Endothelial cell of umbilical vein (primary cell): ENCODE results near the gene CADPS. TPM values are rescaled to one million over a fixed set of nuclear protein-coding genes. Genes with fewer than 3 reads are reported as not detected.

Experiments used
- BruUV-seq: library from RNA; stranded (reverse); fragments of 400-500 nt; replicated peaks from 2 replicates; lab custom pipeline; 2021; lab: Mats Ljungman, UMichigan
- CTCF ChIA-PET: fragments of 300-600, 350-600 bp; sonication (Branson Sonifier 250); formaldehyde crosslinking; loops from one replicate; lab custom pipeline; 2021; ENCODE audit warnings: antibody characterized with exemption, inconsistent platforms; lab: Charles Lee
- POLR2A ChIA-PET: fragments of 300-600, 350-600 bp; sonication (Branson Sonifier 250); formaldehyde crosslinking; loops from one replicate; lab custom pipeline; 2021; ENCODE audit warnings: antibody characterized with exemption, inconsistent platforms; lab: Charles Lee
- DNase-seq: peaks from one replicate; pipeline ENCODE4 v3.0.0-alpha.2; 2011; ENCODE audit warnings: low read depth, low spot score
- FAIRE-seq: peaks from 2 replicates; lab custom pipeline; 2011; peaks lifted over from hg19 to GRCh38; lab: Jason Lieb, UNC
- H2AFZ ChIP-seq: 2 replicates; pipeline ENCODE4 v1.6.0; 2012; ENCODE audit warnings: low read depth, low read length, control low read depth, inconsistent platforms
- H3K27ac ChIP-seq: 2 replicates; pipeline ENCODE4 v1.5.1; 2011; ENCODE audit warnings: low read depth, mild to moderate bottlenecking, control low read depth, low read length, moderate library complexity; ENCODE audit not compliant: insufficient read depth
- H3K27me3 ChIP-seq, 2 experiments: 2 replicates each; pipeline versions ENCODE4 v1.6.0 to v1.6.1; 2011; ENCODE audit warnings: low read length in 2 of 2, mixed read lengths in 1 of 2; ENCODE audit not compliant: control insufficient read depth in 2 of 2, insufficient read depth in 2 of 2
- H3K36me3 ChIP-seq, 2 experiments: 2 replicates in 1 of 2; 3 replicates in 1 of 2; pipeline ENCODE4 v1.5.1; 2011; ENCODE audit warnings: low read length in 2 of 2, mild to moderate bottlenecking in 1 of 2, moderate library complexity in 1 of 2; ENCODE audit not compliant: control insufficient read depth in 2 of 2, insufficient read depth in 2 of 2; ENCODE audit errors: extremely low read depth in 1 of 2
- H3K4me1 ChIP-seq: 3 replicates; pipeline ENCODE4 v1.5.1; 2011; ENCODE audit warnings: mild to moderate bottlenecking, low read length; ENCODE audit not compliant: control insufficient read depth, insufficient read depth; ENCODE audit errors: extremely low read depth
- H3K4me2 ChIP-seq: 2 replicates; pipeline ENCODE4 v1.6.1; 2011; ENCODE audit warnings: low read length, control low read depth, mixed read lengths; ENCODE audit not compliant: insufficient read depth
- H3K4me3 ChIP-seq, 3 experiments: fragments of 200-600 bp in 1 of 3; sonication (generic), shearing (Covaris generic) in 1 of 3; replicated peaks in 1 of 3; 2 replicates each; pipeline ENCODE4 v1.5.1; 2011 to 2016; ENCODE audit warnings: control low read depth in 3 of 3, low read length in 3 of 3, mild to moderate bottlenecking in 2 of 3, inconsistent platforms in 1 of 3, low read depth in 1 of 3, moderate library complexity in 1 of 3; ENCODE audit not compliant: insufficient read depth in 1 of 3
- H3K79me2 ChIP-seq: 2 replicates; pipeline ENCODE4 v1.6.0; 2012; ENCODE audit warnings: low read length, inconsistent platforms; ENCODE audit not compliant: control insufficient read depth, insufficient read depth
- H3K9ac ChIP-seq: replicated peaks from 2 replicates; pipeline ENCODE3; 2011; ENCODE audit warnings: low read length, control low read depth; ENCODE audit not compliant: insufficient read depth; ENCODE audit errors: extremely low read depth
- H3K9me1 ChIP-seq: replicated peaks from 3 replicates; pipeline ENCODE4 v1.6.0; 2011; ENCODE audit warnings: mild to moderate bottlenecking, low read length; ENCODE audit not compliant: control insufficient read depth, insufficient read depth; ENCODE audit errors: extremely low read depth
- H3K9me3 ChIP-seq: replicated peaks from 2 replicates; pipeline ENCODE4 v1.5.1; 2012; ENCODE audit warnings: low read length, inconsistent platforms; ENCODE audit not compliant: control insufficient read depth, insufficient read depth
- H4K20me1 ChIP-seq: replicated peaks from 2 replicates; pipeline ENCODE3; 2011; ENCODE audit warnings: mild to moderate bottlenecking, low read length; ENCODE audit not compliant: control insufficient read depth, insufficient read depth; ENCODE audit errors: extremely low read depth
- EZH2 ChIP-seq: IDR thresholded peaks from 2 replicates; pipeline ENCODE4 v1.6.1; 2012; ENCODE audit warnings: borderline replicate concordance, low read depth, mild to moderate bottlenecking, moderate library complexity, low read length, inconsistent platforms; ENCODE audit not compliant: severe bottlenecking
- FOS ChIP-seq: IDR thresholded peaks from 2 replicates; pipeline ENCODE4 v1.6.1; 2011; ENCODE audit warnings: mild to moderate bottlenecking, low read length, moderate library complexity, borderline replicate concordance; ENCODE audit not compliant: insufficient read depth
- GATA2 ChIP-seq: IDR thresholded peaks from 2 replicates; pipeline ENCODE4 v1.7.0; 2011; ENCODE audit warnings: low read depth, mild to moderate bottlenecking, moderate library complexity, mixed read lengths, low read length; ENCODE audit not compliant: insufficient read length, insufficient read depth
- JUN ChIP-seq: IDR thresholded peaks from 2 replicates; pipeline ENCODE4 v1.6.1; 2011; ENCODE audit warnings: borderline replicate concordance, low read depth; ENCODE audit not compliant: insufficient read length, insufficient read depth
- MYC ChIP-seq: IDR thresholded peaks from one replicate; pipeline ENCODE4 v1.6.1; 2011; ENCODE audit warnings: mild to moderate bottlenecking, low read depth, low read length
- POLR2A ChIP-seq: IDR thresholded peaks from 2 replicates; pipeline ENCODE4 v1.6.1; 2012; ENCODE audit warnings: low read depth, mild to moderate bottlenecking, control low read depth, low read length
- POLR2AphosphoS5 ChIP-seq: IDR thresholded peaks from 2 replicates; pipeline ENCODE4 v1.6.1; 2012; ENCODE audit warnings: low read depth, mild to moderate bottlenecking, control low read depth, low read length, moderate library complexity; ENCODE audit not compliant: insufficient read depth
- dilution Hi-C: fragments of 300-500 bp; cut with MboI; formaldehyde crosslinking; loops from one replicate; pipeline ENCODE4 v1.15.0; 2019; ENCODE audit warnings: low sequenced_read_pairs; ENCODE audit not compliant: extremely low pct_ligation_motif_present
- intact Hi-C: fragments of 100-400 bp; cut with micrococcal nuclease; formaldehyde crosslinking; loops from one replicate; pipeline ENCODE4 v1.10.0; 2022
- polyA plus RNA-seq, 4 experiments: library from polyadenylated mRNA; depleted of rRNA in 3 of 4; stranded (reverse) in 3 of 4; unstranded in 1 of 4; fragments of >200 nt; gene quantifications; 2 replicates each; pipeline versions ENCODE4 v1.2.1 to v1.2.3, GENCODE V29; 2011 to 2012; ENCODE audit warnings: missing spikeins in 1 of 4
- total RNA-seq: library from RNA; stranded (reverse); gene quantifications from 2 replicates; pipeline ENCODE4 v1.2.3, GENCODE V29; 2021
- TF ChIP-seq, protein P1 (sequence below): IDR thresholded peaks from 2 replicates; pipeline ENCODE4 v1.6.1; 2011; ENCODE audit not compliant: insufficient read depth, insufficient read length
- TF ChIP-seq, protein P2 (sequence below), 2 donors: IDR thresholded peaks; 1 replicate in 1 of 2; 2 replicates in 1 of 2; pipeline ENCODE4 v1.5.1; 2011; ENCODE audit warnings: low read length in 2 of 2, mild to moderate bottlenecking in 2 of 2, moderate library complexity in 2 of 2, control low read depth in 1 of 2, inconsistent platforms in 1 of 2, low read depth in 1 of 2; ENCODE audit not compliant: insufficient read depth in 1 of 2; ENCODE audit errors: extremely low read depth in 1 of 2

The CADPS gene
- total and polyA plus RNA-seq, 2 donors (not counting 3 experiments of a cell fraction or from before 2014, with no cell fraction given) = not detected

DNA sequence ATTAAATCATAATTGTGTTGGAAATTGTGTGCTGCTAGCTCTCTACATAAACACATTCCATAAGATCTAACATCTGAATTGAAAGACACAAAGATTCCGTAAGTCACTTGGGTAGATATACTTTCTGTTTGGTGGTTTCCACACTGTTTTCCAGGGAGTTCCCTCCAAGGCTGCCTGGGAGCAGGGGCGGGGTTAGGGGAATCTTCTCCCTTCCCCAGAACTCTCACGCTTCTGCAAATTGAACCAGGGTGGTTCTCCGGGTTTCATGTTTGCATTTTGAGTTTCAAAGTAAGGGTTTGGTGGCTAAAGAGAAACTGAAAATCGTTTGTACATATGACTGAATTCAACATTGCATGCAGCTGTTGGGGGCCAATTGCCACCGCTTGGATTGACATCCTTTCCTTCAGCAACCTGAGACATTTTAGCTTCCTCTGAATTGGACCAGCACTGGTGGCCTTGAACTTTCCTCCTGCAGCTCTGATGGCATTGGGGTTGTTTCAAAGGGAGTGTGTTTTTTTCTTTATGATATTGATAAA lies 309.1 kb downstream of the CADPS start:
- peaks cover 19% of the 10 kb centered on the region for H3K4me1 ChIP-seq
- no peaks in the 10 kb centered on the region for H3K9me3 ChIP-seq
- no peak overlapping the region for H2AFZ ChIP-seq
- H3K9ac ChIP-seq = no peak overlapping the region
- no peak overlapping the region for H3K4me2 ChIP-seq
- no peaks in the 10 kb centered on the region for H3K27me3 ChIP-seq
- ChIA-PET CTCF (interaction anchor here (1.3 kb wide), 1 partner anchor 9 kb away, joined by 3 read pairs; no protein-coding TSS in a partner anchor), POLR2A (no interaction called here)
- no peaks in the 10 kb centered on the region for H3K36me3 ChIP-seq
- no peaks in the 10 kb centered on the region for H3K79me2 ChIP-seq
- H3K9me1 ChIP-seq = no peaks in the 10 kb centered on the region
- no peak for TF ChIP-seq EZH2
- TF ChIP-seq JUN = no peak
- TF ChIP-seq POLR2A = no peak
- no peak for TF ChIP-seq MYC
- TF ChIP-seq, protein P1, sequence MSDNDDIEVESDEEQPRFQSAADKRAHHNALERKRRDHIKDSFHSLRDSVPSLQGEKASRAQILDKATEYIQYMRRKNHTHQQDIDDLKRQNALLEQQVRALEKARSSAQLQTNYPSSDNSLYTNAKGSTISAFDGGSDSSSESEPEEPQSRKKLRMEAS = no peak
- no peak for TF ChIP-seq FOS
- no peak for TF ChIP-seq POLR2AphosphoS5
- dilution Hi-C loops = no loop called here
- no peak for FAIRE-seq
- no peaks in the 10 kb centered on the region for H4K20me1 ChIP-seq
- intact Hi-C loops = no loop called here
- DNase-seq = no peak
- no peak overlapping the region for H3K4me3 ChIP-seq
- BruUV-seq = no TSS peak
- H3K27ac ChIP-seq = no peak overlapping the region

DNA sequence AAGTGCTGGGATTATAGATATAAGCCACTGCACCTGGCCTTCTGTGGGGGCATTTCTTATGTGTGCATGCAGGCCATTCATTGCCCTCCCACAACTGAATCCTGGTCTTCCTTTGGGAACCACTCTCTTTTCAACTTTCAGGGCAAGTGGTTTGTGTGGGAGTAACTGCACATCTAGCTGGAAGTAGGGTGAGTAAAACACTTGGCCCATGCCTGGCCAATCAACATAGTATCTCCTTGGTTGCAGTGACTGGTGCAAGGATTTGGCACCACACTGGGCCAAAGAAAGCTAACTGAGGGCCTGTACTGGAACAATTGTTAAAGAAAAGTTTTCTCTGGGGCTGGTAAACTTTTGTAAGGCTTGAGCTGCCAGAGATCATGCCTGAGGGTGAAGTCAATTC lies 312.6 kb downstream of the CADPS start:
- Histone ChIP-seq H3K4me2 (peak overlapping the region; percentile 28), H3K27me3 (no peaks in the 10 kb centered on the region), H3K27ac (peak overlapping the region; percentile 86), H3K79me2 (no peaks in the 10 kb centered on the region), H2AFZ (peak overlapping the region; percentile 60), H4K20me1 (no peaks in the 10 kb centered on the region), H3K9me1 (no peaks in the 10 kb centered on the region), H3K4me3 (no peak overlapping the region), H3K9ac (peak overlapping the region; percentile 39), H3K36me3 (no peaks in the 10 kb centered on the region), H3K9me3 (no peaks in the 10 kb centered on the region), H3K4me1 (peaks cover 22% of the 10 kb centered on the region)
- ChIA-PET CTCF (interaction anchor here (0.8 to 1.6 kb wide), 4 partner anchors 8 to 160 kb away, joined by 3 to 4 read pairs (median 3); no protein-coding TSS in a partner anchor), POLR2A (interaction anchor here (0.8 kb wide), 1 partner anchor 41 kb away, joined by 4 read pairs; no protein-coding TSS in a partner anchor)
- dilution Hi-C loops (no loop called here), intact Hi-C loops (loop anchor here (1.0 to 5.0 kb wide), 4 partner anchors 25 to 245 kb away; no protein-coding TSS in a partner anchor)
- DNase-seq (no peak), FAIRE-seq (no peak)
- TF ChIP-seq MYC (no peak), EZH2 (no peak), POLR2A (no peak), GATA2 (no peak), JUN (no peak), FOS (no peak), POLR2AphosphoS5 (no peak)
- TF ChIP-seq, protein P2, sequence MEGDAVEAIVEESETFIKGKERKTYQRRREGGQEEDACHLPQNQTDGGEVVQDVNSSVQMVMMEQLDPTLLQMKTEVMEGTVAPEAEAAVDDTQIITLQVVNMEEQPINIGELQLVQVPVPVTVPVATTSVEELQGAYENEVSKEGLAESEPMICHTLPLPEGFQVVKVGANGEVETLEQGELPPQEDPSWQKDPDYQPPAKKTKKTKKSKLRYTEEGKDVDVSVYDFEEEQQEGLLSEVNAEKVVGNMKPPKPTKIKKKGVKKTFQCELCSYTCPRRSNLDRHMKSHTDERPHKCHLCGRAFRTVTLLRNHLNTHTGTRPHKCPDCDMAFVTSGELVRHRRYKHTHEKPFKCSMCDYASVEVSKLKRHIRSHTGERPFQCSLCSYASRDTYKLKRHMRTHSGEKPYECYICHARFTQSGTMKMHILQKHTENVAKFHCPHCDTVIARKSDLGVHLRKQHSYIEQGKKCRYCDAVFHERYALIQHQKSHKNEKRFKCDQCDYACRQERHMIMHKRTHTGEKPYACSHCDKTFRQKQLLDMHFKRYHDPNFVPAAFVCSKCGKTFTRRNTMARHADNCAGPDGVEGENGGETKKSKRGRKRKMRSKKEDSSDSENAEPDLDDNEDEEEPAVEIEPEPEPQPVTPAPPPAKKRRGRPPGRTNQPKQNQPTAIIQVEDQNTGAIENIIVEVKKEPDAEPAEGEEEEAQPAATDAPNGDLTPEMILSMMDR (IDR thresholded peaks at IDR 0.05; ENCODE audit: extremely low read depth in 1 of 2, insufficient read depth in 1 of 2, low read depth in 1 of 2, low read length in 2 of 2) = no peak
- TF ChIP-seq, protein P1 = no peak
- TSS peak; percentile 86 for BruUV-seq
